Memory B cell (primary cell): ENCODE measurements around the gene CSTPP1.
"Not testable (repeated sequence)": the region's sequence is repeated elsewhere in the genome, so short reads cannot be mapped to it uniquely, and the experiment has no call there.

ENCODE experiments used
- ATAC-seq: fragments of 150-1000 bp; cut with Tn5 transposase; 2 replicates; pipeline ENCODE4 v1.10.0; 2021; ENCODE audit warnings: low read depth, mild to moderate bottlenecking, moderate library complexity
- DNase-seq, 2 donors: peaks; one replicate each; pipeline ENCODE4 v3.0.0; 2022; ENCODE audit warnings: low spot score in 2 of 2
- H3K27ac Mint-ChIP-seq: one replicate; pipeline ENCODE4 v1.8.0; 2022; ENCODE audit warnings: mild to moderate bottlenecking, moderate library complexity, mixed read lengths
- H3K27me3 Mint-ChIP-seq: one replicate; pipeline ENCODE4 v1.8.0; 2022; ENCODE audit warnings: mixed read lengths
- H3K36me3 Mint-ChIP-seq: one replicate; pipeline ENCODE4 v1.8.0; 2022; ENCODE audit warnings: mild to moderate bottlenecking, mixed read lengths
- H3K4me1 Mint-ChIP-seq: one replicate; pipeline ENCODE4 v1.8.0; 2022; ENCODE audit warnings: mixed read lengths
- H3K4me3 Mint-ChIP-seq: one replicate; pipeline ENCODE4 v1.8.0; 2022; ENCODE audit warnings: mild to moderate bottlenecking, moderate library complexity, mixed read lengths
- H3K9me3 Mint-ChIP-seq: one replicate; pipeline ENCODE4 v1.8.0; 2022; ENCODE audit warnings: mixed read lengths

CSTPP1 gene

DNA sequence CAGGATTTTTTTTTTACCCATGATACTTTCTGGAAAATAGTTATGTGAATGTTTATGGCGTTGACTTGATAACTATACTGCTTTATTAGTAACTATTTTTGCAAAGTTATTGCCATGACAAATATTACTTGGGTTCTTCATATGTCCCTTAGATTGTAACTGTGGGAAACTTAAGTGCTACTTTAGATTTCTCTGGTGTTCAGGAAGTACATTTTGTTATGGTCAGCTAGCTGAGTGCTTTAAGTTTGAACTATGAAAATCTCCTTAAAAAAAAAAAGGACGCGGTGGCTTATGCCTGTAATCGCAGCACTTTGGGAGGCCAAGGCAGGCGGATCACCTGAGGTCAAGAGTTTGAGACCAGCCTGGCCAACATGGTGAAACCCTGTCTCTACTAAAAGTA, 42.8 kb downstream of the CSTPP1 start:
- Mint-ChIP-seq H3K9me3 (no peaks in the 10 kb centered on the region), H3K4me3 (no peak overlapping the region), H3K27ac (no peak overlapping the region), H3K4me1 (no peaks in the 10 kb centered on the region), H3K27me3 (no peaks in the 10 kb centered on the region), H3K36me3 (no peaks in the 10 kb centered on the region)
- ATAC-seq (no peak), DNase-seq (no peak)

DNA sequence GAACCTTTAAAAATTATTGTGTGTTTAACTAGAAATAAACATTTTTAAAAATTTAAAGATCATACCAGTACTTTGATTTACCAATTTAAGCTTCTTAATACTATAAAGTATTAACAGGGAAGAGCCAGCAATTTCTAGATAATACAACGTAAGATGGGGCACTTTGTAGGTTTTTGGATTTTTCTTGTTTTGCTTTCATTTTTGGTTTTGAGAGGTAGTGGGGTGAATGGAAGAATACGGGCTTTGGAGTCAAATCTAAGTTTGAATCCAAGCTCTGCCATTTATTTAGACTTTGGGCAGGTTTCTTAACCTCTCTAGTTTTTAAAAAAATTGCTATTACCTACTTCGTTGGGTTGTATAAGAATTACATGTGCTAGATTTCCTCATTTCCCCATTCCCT, 44.9 kb downstream of the CSTPP1 start:
- Mint-ChIP-seq H3K27me3 (no peaks in the 10 kb centered on the region), H3K27ac (no peak overlapping the region), H3K4me1 (no peaks in the 10 kb centered on the region), H3K4me3 (peak overlapping the region; percentile 60), H3K36me3 (no peaks in the 10 kb centered on the region), H3K9me3 (no peaks in the 10 kb centered on the region)
- DNase-seq (no peak), ATAC-seq (no peak)

DNA sequence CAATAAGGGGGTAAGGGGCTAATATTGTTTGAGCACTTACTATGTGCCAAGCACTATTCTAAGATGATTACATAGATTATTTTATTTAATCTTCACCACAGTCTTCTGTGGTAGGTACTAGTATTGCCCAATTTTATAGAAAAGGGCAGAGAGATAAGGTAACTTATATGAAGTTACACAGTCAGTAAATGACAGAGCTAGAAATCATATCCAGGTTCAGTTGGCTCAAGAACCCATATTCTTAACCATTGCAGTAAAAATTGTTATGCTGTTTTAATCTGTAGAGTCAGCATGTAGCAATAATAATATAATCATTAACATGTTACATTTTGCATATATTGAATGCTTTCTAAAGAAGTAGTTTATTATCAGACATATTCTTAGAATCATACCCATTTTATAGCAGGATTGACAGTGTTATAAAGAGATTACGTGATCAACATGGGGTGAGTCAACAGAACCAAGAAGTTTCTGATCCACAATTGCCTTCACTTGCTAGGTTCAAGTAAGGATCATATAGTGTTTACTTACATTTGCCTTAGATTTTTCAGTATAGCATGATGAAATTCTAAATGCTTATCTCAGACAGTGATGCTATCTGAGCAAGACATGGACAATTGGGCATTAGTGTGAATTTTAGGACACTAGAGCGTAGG, 46.4 kb downstream of the CSTPP1 start:
- H3K9me3 Mint-ChIP-seq = no peaks in the 10 kb centered on the region
- no peaks in the 10 kb centered on the region for H3K27me3 Mint-ChIP-seq
- no peak for DNase-seq
- no peaks in the 10 kb centered on the region for H3K4me1 Mint-ChIP-seq
- peaks cover 8% of the 10 kb centered on the region for H3K36me3 Mint-ChIP-seq
- no peak overlapping the region for H3K4me3 Mint-ChIP-seq
- no peak overlapping the region for H3K27ac Mint-ChIP-seq
- no peak for ATAC-seq

DNA sequence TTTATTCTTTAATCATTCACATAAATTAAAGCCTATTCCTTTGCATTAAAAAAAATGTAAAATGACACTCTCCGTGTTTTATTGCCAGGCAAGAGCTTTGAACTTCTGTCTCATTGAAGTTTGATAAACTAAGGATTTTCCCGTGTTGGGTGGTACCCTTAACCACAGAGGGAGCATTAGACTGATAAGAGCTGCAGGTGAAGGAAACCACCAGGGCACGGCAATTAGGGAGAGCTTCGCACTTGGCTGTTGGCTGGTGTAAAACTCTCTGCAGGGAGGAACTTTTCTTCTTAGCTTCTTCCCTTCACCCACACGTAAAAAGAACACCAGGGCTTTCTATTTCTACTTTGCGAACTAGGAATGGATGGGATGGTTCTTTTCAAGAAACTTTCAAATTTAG, 47.0 kb downstream of the CSTPP1 start:
- Mint-ChIP-seq H3K9me3 (no peaks in the 10 kb centered on the region), H3K27me3 (no peaks in the 10 kb centered on the region), H3K4me1 (no peaks in the 10 kb centered on the region), H3K36me3 (peaks cover 11% of the 10 kb centered on the region), H3K4me3 (no peak overlapping the region), H3K27ac (no peak overlapping the region)
- ATAC-seq = no peak
- DNase-seq = no peak

DNA sequence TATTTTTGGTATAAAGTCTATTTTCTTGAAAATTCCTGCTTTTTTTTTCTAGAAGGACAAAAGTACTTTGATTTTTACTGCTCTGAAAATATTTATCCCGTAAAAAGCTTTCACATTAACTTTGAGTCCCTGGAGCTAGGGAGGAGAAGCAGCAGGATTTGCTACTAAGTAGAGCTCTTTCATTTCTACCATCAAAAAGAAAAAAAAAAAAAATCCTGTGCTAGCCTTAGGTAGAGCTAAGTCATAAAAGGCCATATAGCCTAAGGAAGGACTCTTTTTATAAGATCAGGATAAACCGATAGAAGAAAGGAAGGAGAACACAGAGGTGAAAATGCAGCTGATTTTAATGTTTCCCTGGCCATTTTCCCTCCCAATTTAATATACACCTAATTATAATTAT, 48.0 kb downstream of the CSTPP1 start:
- no peak for ATAC-seq
- H3K27me3 Mint-ChIP-seq = no peaks in the 10 kb centered on the region
- no peak for DNase-seq
- H3K4me1 Mint-ChIP-seq = no peaks in the 10 kb centered on the region
- H3K4me3 Mint-ChIP-seq = no peak overlapping the region
- H3K9me3 Mint-ChIP-seq = peaks cover under 1% of the 10 kb centered on the region
- no peak overlapping the region for H3K27ac Mint-ChIP-seq
- peaks cover 12% of the 10 kb centered on the region for H3K36me3 Mint-ChIP-seq

DNA sequence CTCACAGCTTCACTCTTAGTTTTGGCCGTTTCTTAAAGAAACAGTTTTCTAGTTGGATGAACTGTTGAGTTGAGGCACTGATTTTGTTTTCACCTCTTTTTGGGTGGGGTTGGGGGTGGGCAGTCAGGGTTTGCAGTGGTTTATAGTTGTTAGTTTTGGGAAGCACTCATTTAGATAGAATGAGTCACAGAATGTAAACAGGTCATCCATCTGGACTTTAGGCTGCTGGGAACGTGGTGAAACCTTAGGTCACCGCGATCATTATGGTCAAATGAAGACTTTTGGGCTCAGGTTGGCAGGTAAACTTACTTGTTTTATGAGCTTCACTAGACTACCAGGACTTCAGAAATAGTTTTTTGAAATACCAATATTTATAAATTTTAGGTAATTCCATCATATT, 48.4 kb downstream of the CSTPP1 start:
- ATAC-seq (no peak), DNase-seq (no peak)
- H3K27me3 Mint-ChIP-seq = no peaks in the 10 kb centered on the region
- no peak overlapping the region for H3K4me3 Mint-ChIP-seq
- peaks cover 4% of the 10 kb centered on the region for H3K9me3 Mint-ChIP-seq
- peaks cover 15% of the 10 kb centered on the region for H3K36me3 Mint-ChIP-seq
- no peak overlapping the region for H3K27ac Mint-ChIP-seq
- no peaks in the 10 kb centered on the region for H3K4me1 Mint-ChIP-seq

DNA sequence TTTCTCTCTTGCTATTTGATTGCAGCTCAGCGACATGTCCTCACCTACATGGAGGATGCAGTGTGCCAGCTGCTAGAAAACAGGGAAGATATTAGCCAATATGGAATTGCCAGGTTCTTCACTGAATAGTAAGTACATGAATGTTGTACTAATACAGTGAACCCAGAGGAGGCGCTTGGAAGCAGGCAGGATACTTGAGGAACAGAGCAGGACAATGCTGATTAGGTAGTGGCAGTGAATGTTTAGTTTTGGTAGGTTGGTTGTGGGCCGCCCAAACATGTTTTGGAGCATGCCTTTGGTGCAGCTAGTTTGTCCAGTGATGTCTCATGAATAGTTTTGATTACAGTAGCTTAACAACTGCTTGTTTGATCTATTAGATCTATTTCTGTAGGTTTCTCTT, 50.6 kb downstream of the CSTPP1 start:
- H3K4me1 Mint-ChIP-seq = no peaks in the 10 kb centered on the region

DNA sequence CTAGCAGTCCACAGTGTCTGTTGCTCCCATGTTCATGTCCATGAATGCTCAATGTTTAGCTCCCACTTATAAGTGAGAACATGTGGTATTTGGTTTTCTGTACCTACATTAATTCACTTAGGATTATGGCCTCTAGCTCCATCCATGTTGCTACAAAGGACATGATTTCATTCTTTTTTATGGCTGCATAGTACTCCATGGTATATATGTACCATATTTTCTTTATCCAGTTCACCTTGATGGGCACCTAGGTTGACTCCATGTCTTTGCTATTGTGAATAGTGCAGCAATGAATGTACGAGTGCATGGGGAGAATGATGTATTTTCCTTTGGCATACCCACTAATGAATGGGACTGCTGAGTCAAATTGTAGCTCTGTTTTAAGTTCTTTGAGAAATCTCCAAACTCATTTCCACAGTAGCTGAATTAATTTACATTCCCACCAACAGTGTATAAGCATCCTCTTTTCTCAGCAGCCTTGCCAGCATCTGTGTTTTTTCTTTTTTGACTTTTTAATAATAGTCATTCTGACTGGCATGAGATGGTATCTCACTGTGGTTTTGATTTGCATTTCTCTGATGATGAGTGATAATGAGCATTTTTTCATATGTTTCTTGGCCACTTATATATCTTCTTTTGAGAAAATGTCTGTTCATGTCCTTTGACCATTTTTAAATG, 53.4 kb downstream of the CSTPP1 start:
- not testable (repeated sequence) for H3K4me3 Mint-ChIP-seq, H3K27ac Mint-ChIP-seq, DNase-seq, H3K4me1 Mint-ChIP-seq, ATAC-seq, H3K9me3 Mint-ChIP-seq, H3K27me3 Mint-ChIP-seq
- peaks cover 34% of the 10 kb centered on the region for H3K36me3 Mint-ChIP-seq

More for the DNA sequence above, 50.6 kb downstream of the CSTPP1 start:
- H3K9me3 Mint-ChIP-seq = peaks cover 4% of the 10 kb centered on the region
- DNase-seq = no peak
- H3K36me3 Mint-ChIP-seq = peaks cover 21% of the 10 kb centered on the region
- no peak overlapping the region for H3K27ac Mint-ChIP-seq
- H3K4me3 Mint-ChIP-seq = no peak overlapping the region
- no peak for ATAC-seq
- no peaks in the 10 kb centered on the region for H3K27me3 Mint-ChIP-seq

DNA sequence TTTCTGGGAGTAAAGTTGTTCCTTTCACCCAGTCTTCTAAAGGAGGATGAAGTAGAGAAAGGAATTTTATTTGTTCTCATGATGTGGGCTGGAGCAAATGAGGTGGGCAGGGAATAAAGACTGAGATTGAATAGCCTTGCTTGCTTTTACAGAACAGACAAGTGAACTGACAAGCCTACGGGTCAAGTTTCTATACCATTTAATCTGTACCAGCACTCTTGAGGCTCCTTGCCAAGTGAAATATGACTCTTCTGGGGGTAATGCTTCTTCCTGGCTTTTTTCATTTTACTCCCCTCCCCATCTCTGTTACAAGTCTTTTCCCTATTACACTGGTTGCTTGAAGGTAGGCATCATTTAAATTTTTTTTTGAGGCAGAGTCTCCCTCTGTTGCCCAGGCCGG, 54.8 kb downstream of the CSTPP1 start:
- H3K27me3 Mint-ChIP-seq = no peaks in the 10 kb centered on the region
- ATAC-seq (no peak), DNase-seq (no peak)
- H3K36me3 Mint-ChIP-seq = peaks cover 39% of the 10 kb centered on the region
- peaks cover 2% of the 10 kb centered on the region for H3K4me1 Mint-ChIP-seq
- no peak overlapping the region for H3K27ac Mint-ChIP-seq
- no peak overlapping the region for H3K4me3 Mint-ChIP-seq
- peaks cover 6% of the 10 kb centered on the region for H3K9me3 Mint-ChIP-seq

DNA sequence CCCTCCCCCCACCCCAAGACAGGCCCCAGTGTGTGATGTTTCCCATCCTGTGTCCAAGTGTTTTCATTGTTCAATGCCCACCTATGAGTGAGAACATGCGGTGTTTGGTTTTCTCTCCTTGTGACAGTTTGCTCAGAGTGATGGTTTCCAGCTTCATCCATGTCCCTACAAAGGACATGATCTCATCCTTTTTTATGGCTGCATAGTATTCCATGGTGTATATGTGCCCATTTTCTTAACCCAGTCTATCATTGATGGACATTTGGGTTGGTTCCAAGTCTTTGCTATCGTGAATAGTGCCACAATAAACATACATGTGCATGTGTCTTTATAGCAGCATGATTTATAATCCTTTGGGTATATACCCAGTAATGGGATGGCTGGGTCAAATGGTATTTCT, 55.8 kb downstream of the CSTPP1 start:
- peaks cover 44% of the 10 kb centered on the region for H3K36me3 Mint-ChIP-seq
- not testable (repeated sequence) for H3K4me3 Mint-ChIP-seq, H3K27ac Mint-ChIP-seq, DNase-seq, ATAC-seq, H3K27me3 Mint-ChIP-seq, H3K9me3 Mint-ChIP-seq, H3K4me1 Mint-ChIP-seq

DNA sequence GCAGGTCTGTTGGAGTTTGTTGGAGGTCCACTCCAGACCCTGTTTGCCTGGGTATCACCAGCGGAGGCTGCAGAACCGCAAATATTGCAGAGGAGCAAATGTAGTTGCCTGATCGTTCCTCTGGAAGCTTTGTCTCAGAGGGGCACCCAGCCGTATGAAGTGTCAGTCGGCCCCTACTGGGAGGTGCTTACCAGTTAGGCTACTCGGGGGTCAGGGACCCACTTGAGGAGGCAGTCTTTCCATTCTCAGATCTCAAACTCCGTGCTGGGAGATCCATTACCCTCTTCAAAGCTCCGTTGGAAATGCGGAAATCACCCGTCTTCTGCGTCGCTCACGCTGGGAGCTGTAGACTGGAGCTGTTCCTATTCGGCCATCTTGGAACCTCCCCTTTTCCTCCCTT, 61.2 kb downstream of the CSTPP1 start:
- peaks cover 11% of the 10 kb centered on the region for H3K4me1 Mint-ChIP-seq
- H3K9me3 Mint-ChIP-seq, H3K27ac Mint-ChIP-seq, H3K27me3 Mint-ChIP-seq, ATAC-seq, DNase-seq, H3K4me3 Mint-ChIP-seq: not testable (repeated sequence)
- peaks cover 27% of the 10 kb centered on the region for H3K36me3 Mint-ChIP-seq

DNA sequence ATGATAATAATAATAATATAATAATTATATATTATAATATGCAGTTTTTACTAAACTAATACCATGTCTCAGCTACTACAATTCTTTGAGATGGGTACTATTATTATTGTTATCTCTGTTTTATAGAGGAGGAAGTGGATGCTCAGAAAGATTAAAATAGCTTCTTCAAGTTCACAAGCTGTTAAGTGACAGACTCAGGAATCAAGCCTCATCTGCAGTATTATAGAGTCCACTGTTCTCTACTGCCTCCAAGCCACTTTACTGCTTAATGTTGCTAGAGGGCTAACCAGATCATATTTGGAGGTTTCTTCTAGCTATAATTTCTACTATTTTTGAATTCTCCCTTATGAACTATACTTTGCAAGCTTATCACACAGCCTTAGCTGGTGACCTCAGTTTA, 62.7 kb downstream of the CSTPP1 start:
- Mint-ChIP-seq H3K27me3 (no peaks in the 10 kb centered on the region), H3K36me3 (peaks cover 17% of the 10 kb centered on the region), H3K27ac (no peak overlapping the region), H3K4me1 (peaks cover 22% of the 10 kb centered on the region), H3K9me3 (peaks cover 1% of the 10 kb centered on the region), H3K4me3 (no peak overlapping the region)
- DNase-seq (no peak), ATAC-seq (no peak)

DNA sequence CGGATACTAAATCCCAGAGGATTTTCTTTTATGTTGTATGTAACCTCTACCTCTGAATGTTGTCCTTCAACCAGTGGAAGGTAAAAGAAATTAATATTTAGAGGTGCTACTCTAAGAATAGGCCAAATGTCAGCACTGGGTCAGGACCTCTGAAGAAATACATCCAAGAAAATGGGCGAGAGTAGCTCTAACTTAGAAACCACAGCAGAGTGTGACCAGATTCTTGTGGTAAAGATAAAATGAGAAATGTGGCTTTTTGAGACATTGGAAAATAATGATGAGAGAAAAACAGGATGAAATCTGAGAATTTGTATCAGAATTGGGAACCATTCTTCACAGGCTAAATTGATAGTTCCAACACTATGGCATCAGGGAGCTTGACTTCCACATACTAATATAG, 63.5 kb downstream of the CSTPP1 start:
- H3K27ac Mint-ChIP-seq = no peak overlapping the region
- DNase-seq (no peak), ATAC-seq (no peak)
- H3K4me3 Mint-ChIP-seq = no peak overlapping the region
- no peaks in the 10 kb centered on the region for H3K27me3 Mint-ChIP-seq
- peaks cover 29% of the 10 kb centered on the region for H3K4me1 Mint-ChIP-seq
- H3K9me3 Mint-ChIP-seq = peaks cover 1% of the 10 kb centered on the region
- peaks cover 17% of the 10 kb centered on the region for H3K36me3 Mint-ChIP-seq

DNA sequence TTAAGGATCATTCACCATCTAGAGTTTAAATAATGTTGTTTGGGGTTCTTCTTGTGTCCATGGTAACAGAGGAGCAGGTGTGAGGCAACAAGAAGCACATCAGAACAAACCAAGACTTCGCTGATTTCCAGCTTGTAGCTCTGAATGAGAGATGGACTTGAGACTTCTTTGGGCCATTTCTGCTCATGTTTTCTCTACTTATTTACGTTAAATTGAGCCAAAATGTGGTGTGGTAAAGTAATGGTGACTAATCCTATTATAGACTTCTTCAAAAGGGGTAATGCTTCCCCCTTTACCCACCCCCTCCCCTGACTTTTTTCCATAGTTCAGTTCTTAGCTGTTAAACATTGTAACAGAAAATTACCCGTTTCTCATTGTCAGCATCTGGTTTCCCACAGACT, 65.2 kb downstream of the CSTPP1 start:
- H3K36me3 Mint-ChIP-seq = peaks cover 10% of the 10 kb centered on the region
- H3K4me1 Mint-ChIP-seq = peaks cover 26% of the 10 kb centered on the region
- no peak overlapping the region for H3K4me3 Mint-ChIP-seq
- DNase-seq (no peak), ATAC-seq (no peak)
- no peak overlapping the region for H3K27ac Mint-ChIP-seq
- H3K9me3 Mint-ChIP-seq = peaks cover 1% of the 10 kb centered on the region
- H3K27me3 Mint-ChIP-seq = no peaks in the 10 kb centered on the region

DNA sequence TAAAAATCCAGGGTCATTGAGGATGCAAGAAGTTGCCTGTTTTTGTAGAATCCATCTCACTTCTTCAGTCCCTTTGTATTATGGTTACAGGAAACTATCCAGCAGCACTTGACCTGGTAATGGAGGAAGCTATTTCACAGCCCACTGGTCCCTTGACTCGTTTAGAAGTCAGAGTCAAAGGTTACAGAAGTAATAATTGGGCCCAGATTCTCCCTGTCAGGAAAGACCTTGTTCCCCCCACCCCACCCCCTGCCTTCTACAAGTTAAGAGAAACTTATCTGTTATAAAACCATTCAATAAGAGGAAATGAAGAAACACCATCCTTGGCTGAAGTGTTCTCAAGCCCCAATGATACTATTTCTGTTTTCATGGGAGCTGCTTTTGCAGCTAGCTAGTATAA, 65.8 kb downstream of the CSTPP1 start:
- Mint-ChIP-seq H3K27me3 (no peaks in the 10 kb centered on the region), H3K9me3 (no peaks in the 10 kb centered on the region), H3K36me3 (peaks cover 6% of the 10 kb centered on the region), H3K4me3 (no peak overlapping the region), H3K4me1 (peaks cover 26% of the 10 kb centered on the region), H3K27ac (no peak overlapping the region)
- ATAC-seq (no peak), DNase-seq (no peak)
